ENCODE results near the gene EPHA6.

- TF ChIP-seq EZH2 (IDR thresholded peaks at IDR 0.05; ENCODE audit: borderline replicate concordance, low read length): no peak
- TF ChIP-seq, protein P1, sequence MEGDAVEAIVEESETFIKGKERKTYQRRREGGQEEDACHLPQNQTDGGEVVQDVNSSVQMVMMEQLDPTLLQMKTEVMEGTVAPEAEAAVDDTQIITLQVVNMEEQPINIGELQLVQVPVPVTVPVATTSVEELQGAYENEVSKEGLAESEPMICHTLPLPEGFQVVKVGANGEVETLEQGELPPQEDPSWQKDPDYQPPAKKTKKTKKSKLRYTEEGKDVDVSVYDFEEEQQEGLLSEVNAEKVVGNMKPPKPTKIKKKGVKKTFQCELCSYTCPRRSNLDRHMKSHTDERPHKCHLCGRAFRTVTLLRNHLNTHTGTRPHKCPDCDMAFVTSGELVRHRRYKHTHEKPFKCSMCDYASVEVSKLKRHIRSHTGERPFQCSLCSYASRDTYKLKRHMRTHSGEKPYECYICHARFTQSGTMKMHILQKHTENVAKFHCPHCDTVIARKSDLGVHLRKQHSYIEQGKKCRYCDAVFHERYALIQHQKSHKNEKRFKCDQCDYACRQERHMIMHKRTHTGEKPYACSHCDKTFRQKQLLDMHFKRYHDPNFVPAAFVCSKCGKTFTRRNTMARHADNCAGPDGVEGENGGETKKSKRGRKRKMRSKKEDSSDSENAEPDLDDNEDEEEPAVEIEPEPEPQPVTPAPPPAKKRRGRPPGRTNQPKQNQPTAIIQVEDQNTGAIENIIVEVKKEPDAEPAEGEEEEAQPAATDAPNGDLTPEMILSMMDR (IDR thresholded peaks at IDR 0.05; ENCODE audit: low read length): no peak
Measured at GRCh38 chr3:96960661-96961330, 146.4 kb downstream of the EPHA6 start.

Data from OCI-LY1 (cell line).